ENCODE results near the gene RBCK1. TPM values are rescaled to one million over a fixed set of nuclear protein-coding genes. Genes with fewer than 3 reads are reported as not detected.
A peak's percentile ranks its signal among the peaks of the same experiment; 100 is the strongest.

The RBCK1 gene
- total and polyA plus RNA-seq, 9 of the 15 experiments (the other 6 are each of a cell fraction or from before 2014, with no cell fraction given), result 5.9 to 59.3 (median 26.5) TPM

GRCh38 chr20:415820-416322 lies 7.8 kb downstream of the RBCK1 start (continued):
- TF ChIP-seq SFPQ (IDR thresholded peaks at IDR 0.05; ENCODE audit: low read depth, low read length), result no peak
- TF ChIP-seq, protein P1, sequence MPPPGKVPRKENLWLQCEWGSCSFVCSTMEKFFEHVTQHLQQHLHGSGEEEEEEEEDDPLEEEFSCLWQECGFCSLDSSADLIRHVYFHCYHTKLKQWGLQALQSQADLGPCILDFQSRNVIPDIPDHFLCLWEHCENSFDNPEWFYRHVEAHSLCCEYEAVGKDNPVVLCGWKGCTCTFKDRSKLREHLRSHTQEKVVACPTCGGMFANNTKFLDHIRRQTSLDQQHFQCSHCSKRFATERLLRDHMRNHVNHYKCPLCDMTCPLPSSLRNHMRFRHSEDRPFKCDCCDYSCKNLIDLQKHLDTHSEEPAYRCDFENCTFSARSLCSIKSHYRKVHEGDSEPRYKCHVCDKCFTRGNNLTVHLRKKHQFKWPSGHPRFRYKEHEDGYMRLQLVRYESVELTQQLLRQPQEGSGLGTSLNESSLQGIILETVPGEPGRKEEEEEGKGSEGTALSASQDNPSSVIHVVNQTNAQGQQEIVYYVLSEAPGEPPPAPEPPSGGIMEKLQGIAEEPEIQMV (tag; conservative IDR thresholded peaks at IDR 0.05; ENCODE audit: low read depth), result peak; percentile 65; the same call in 1 of the 2 replicates
- no peak for TF ChIP-seq JUNB (CRISPR knock-in tag; conservative IDR thresholded peaks at IDR 0.05)
- peak in 1 of 2 experiments; percentile 69 for TF ChIP-seq AFF1 (IDR thresholded peaks at IDR 0.05; ENCODE audit: low read depth in 1 of 2, partially characterized antibody in 2 of 2)
- TF ChIP-seq, protein P2, sequence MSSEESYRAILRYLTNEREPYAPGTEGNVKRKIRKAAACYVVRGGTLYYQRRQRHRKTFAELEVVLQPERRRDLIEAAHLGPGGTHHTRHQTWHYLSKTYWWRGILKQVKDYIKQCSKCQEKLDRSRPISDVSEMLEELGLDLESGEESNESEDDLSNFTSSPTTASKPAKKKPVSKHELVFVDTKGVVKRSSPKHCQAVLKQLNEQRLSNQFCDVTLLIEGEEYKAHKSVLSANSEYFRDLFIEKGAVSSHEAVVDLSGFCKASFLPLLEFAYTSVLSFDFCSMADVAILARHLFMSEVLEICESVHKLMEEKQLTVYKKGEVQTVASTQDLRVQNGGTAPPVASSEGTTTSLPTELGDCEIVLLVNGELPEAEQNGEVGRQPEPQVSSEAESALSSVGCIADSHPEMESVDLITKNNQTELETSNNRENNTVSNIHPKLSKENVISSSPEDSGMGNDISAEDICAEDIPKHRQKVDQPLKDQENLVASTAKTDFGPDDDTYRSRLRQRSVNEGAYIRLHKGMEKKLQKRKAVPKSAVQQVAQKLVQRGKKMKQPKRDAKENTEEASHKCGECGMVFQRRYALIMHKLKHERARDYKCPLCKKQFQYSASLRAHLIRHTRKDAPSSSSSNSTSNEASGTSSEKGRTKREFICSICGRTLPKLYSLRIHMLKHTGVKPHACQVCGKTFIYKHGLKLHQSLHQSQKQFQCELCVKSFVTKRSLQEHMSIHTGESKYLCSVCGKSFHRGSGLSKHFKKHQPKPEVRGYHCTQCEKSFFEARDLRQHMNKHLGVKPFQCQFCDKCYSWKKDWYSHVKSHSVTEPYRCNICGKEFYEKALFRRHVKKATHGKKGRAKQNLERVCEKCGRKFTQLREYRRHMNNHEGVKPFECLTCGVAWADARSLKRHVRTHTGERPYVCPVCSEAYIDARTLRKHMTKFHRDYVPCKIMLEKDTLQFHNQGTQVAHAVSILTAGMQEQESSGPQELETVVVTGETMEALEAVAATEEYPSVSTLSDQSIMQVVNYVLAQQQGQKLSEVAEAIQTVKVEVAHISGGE (CRISPR knock-in tag; IDR thresholded peaks at IDR 0.05), result no peak
- TF ChIP-seq JUN (IDR thresholded peaks at IDR 0.05; ENCODE audit: borderline replicate concordance, low read depth, low read length), result no peak
- no peak for TF ChIP-seq JUN (CRISPR knock-in tag; IDR thresholded peaks at IDR 0.05; ENCODE audit: borderline replicate concordance)
- TF ChIP-seq ELF1 (tag; IDR thresholded peaks at IDR 0.05), result no peak
- TF ChIP-seq, protein P3, sequence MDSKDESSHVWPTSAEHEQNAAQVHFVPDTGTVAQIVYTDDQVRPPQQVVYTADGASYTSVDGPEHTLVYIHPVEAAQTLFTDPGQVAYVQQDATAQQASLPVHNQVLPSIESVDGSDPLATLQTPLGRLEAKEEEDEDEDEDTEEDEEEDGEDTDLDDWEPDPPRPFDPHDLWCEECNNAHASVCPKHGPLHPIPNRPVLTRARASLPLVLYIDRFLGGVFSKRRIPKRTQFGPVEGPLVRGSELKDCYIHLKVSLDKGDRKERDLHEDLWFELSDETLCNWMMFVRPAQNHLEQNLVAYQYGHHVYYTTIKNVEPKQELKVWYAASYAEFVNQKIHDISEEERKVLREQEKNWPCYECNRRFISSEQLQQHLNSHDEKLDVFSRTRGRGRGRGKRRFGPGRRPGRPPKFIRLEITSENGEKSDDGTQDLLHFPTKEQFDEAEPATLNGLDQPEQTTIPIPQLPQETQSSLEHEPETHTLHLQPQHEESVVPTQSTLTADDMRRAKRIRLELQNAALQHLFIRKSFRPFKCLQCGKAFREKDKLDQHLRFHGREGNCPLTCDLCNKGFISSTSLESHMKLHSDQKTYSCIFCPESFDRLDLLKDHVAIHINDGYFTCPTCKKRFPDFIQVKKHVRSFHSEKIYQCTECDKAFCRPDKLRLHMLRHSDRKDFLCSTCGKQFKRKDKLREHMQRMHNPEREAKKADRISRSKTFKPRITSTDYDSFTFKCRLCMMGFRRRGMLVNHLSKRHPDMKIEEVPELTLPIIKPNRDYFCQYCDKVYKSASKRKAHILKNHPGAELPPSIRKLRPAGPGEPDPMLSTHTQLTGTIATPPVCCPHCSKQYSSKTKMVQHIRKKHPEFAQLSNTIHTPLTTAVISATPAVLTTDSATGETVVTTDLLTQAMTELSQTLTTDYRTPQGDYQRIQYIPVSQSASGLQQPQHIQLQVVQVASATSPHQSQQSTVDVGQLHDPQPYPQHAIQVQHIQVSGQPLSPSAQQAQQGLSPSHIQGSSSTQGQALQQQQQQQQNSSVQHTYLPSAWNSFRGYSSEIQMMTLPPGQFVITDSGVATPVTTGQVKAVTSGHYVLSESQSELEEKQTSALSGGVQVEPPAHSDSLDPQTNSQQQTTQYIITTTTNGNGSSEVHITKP (IDR thresholded peaks at IDR 0.05; ENCODE audit: partially characterized antibody), result peak; percentile 9
